ENCODE measurements around the gene KLHL26.

DNA sequence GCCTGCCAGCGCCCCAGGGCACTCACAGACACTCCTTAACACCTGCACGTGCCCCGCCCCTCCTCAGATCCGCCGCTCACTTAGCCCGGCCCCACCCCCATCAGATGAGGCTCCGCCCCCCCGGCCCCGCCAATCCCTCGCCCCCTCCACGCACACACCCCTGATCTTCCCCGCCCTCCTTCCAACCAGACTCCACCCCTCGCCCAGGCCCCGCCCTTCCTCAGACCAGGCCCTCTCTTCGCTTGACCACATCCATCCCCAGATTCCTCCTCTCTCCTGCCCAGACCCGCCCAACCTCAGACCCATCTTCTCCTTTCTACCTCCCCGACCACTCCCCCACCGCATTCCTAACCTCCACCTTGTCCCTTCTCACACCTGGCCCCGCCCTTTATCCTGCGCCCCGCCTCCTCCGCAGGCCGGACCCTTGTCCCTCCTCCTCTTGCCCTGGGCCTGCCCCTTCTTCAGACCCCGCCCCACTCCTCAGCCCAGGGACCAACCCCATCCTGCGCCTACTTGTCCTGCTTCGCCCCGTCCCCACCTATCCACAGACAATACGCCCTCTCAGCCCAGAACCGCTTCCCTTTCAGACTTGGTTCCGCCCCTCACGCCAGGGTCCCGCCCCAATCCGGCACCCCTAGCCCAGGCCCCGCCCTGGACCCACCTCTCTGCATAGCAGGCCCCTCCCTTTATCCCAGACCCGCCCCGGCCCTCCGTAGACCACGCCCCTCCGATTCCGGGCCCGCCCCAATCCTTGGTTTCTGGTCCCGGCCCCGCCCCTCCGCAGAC lies 452 bp upstream of the KLHL26 start:
- TF ChIP-seq POLR2A (IDR thresholded peaks at IDR 0.05; ENCODE audit: low read length) (no peak), GATA1 (IDR thresholded peaks at IDR 0.05; ENCODE audit: low read depth, low read length) (no peak)

Data from erythroblast (primary cell).